Sigmoid colon (tissue), 7 donors: Measurements from ENCODE around the gene TP53BP2. TPM values are rescaled to one million over a fixed set of nuclear protein-coding genes. Genes with fewer than 3 reads are reported as not detected.

Experiments
- DNase-seq: peaks from one replicate; pipeline ENCODE4 v3.0.0-alpha.2; 2019
- H3K27ac ChIP-seq, 4 donors: fragments of 200-600 bp; sonication (generic); one replicate each; pipeline ENCODE4 v1.5.1; 2016 to 2019; ENCODE audit warnings: mild to moderate bottlenecking in 1 of 4
- H3K27me3 ChIP-seq, 3 donors: fragments of 200-600 bp; sonication (generic); one replicate each; pipeline ENCODE4 v1.5.1; 2019; ENCODE audit warnings: mild to moderate bottlenecking in 1 of 3
- H3K36me3 ChIP-seq, 4 donors: fragments of 200-600 bp; sonication (generic); one replicate each; pipeline ENCODE4 v1.5.1; 2016 to 2019
- H3K4me1 ChIP-seq, 4 donors: fragments of 200-600 bp; sonication (generic); one replicate each; pipeline ENCODE4 v1.5.1; 2017 to 2019
- H3K4me3 ChIP-seq, 4 donors: fragments of 200-600 bp; sonication (generic); one replicate each; pipeline ENCODE4 v1.5.1; 2017 to 2019; ENCODE audit warnings: mild to moderate bottlenecking in 2 of 4, moderate library complexity in 1 of 4
- H3K9me3 ChIP-seq, 4 donors: fragments of 200-600 bp in 3 of 4; sonication (generic) in 3 of 4; one replicate each; pipeline versions ENCODE4 v1.5.1 to v1.6.1; 2013 to 2019
- CTCF ChIP-seq, 4 experiments: fragments of 450-650 bp in 3 of 4; fragments of 200-600 bp in 1 of 4; IDR thresholded peaks; one replicate each; pipeline ENCODE4 v1.5.1; 2016 to 2019; ENCODE audit warnings: antibody characterized with exemption in 4 of 4, mild to moderate bottlenecking in 3 of 4, moderate library complexity in 2 of 4
- EP300 ChIP-seq, 4 donors: sonication (generic); formaldehyde crosslinking; IDR thresholded peaks; one replicate each; pipeline ENCODE4 v1.6.1; 2017; ENCODE audit warnings: antibody characterized with exemption in 4 of 4
- POLR2A ChIP-seq, 2 donors: fragments of 450-650 bp; IDR thresholded peaks; one replicate each; pipeline ENCODE4 v1.6.1; 2016; ENCODE audit warnings: antibody characterized with exemption in 2 of 2, mild to moderate bottlenecking in 2 of 2, moderate library complexity in 2 of 2
- POLR2AphosphoS5 ChIP-seq, 4 donors: sonication (generic); formaldehyde crosslinking; IDR thresholded peaks; one replicate each; pipeline ENCODE4 v1.6.1; 2017; ENCODE audit warnings: antibody characterized with exemption in 4 of 4
- WGBS, 2 donors: extraction: QIAGEN DNeasy Blood & Tissue Kit; methylation state at CpG; one replicate each; pipeline ENCODE4 v1.1.7; 2013; 5-methylcytosine and 5-hydroxymethylcytosine counted together
- intact Hi-C: fragments of 100-400 bp; cut with DNase I; formaldehyde crosslinking; loops from one replicate; pipeline ENCODE4 v1.15.1; 2023
- polyA plus RNA-seq, 3 donors: library from polyadenylated mRNA; stranded (reverse); fragments of 200-250 nt; gene quantifications; one replicate each; pipeline ENCODE4 v1.2.3, GENCODE V29; 2013
- total RNA-seq, 4 donors: library from RNA; depleted of rRNA; stranded (reverse); fragments of >200 nt; gene quantifications; one replicate each; pipeline ENCODE4 v1.1.0, GENCODE V29; 2016
- donor health status: healthy with polysubstance abuse.
- donor health status: Bipolar disorder and iron deficiency.
- donor health status: healthy.

Gene TP53BP2
- total and polyA plus RNA-seq, 7 donors: 10.2 to 28.5 (median 24.6) TPM

GRCh38 chr1:223754681-223755431 lies 90.9 kb downstream of the TP53BP2 start:
- DNase-seq: no peak
- 95 to 96% methylated on average over 17 of the region's 17 CpGs for WGBS, 2 donors
- Histone ChIP-seq H3K36me3 (peaks cover 33 to 100% (median 66%) of the 10 kb centered on the region in 4 donors), H3K27ac (no peak overlapping the region), H3K27me3 (no peaks in the 10 kb centered on the region), H3K9me3 (no peaks in the 10 kb centered on the region), H3K4me1 (no peaks in the 10 kb centered on the region), H3K4me3 (no peak overlapping the region)
- intact Hi-C loops: no loop called here
- TF ChIP-seq POLR2AphosphoS5 (IDR thresholded peaks at IDR 0.05) (no peak), EP300 (IDR thresholded peaks at IDR 0.05) (no peak), CTCF (IDR thresholded peaks at IDR 0.05) (no peak), POLR2A (IDR thresholded peaks at IDR 0.05) (no peak)

- H3K9me3 ChIP-seq: no peaks in the 10 kb centered on the region
- no peaks in the 10 kb centered on the region for H3K27me3 ChIP-seq
- no peak overlapping the region for H3K27ac ChIP-seq
- DNase-seq: no peak
- intact Hi-C loops: no loop called here
- H3K4me3 ChIP-seq: no peak overlapping the region
- TF ChIP-seq CTCF (IDR thresholded peaks at IDR 0.05): no peak
- no peak for TF ChIP-seq EP300 (IDR thresholded peaks at IDR 0.05)
- TF ChIP-seq POLR2AphosphoS5 (IDR thresholded peaks at IDR 0.05): no peak
- TF ChIP-seq POLR2A (IDR thresholded peaks at IDR 0.05): no peak
- H3K36me3 ChIP-seq: peaks cover 33 to 83% (median 51%) of the 10 kb centered on the region in 4 donors
- WGBS, 2 donors: 90 to 92% methylated on average over 15 of the region's 15 CpGs
- peaks cover 0 to 11% (median 9%) of the 10 kb centered on the region in 4 donors for H3K4me1 ChIP-seq
Observed at GRCh38 chr1:223752721-223753515, 92.8 kb downstream of the TP53BP2 start.

GRCh38 chr1:223751696-223752095 lies 94.1 kb downstream of the TP53BP2 start:
- WGBS, 2 donors: 94% methylated on average over 4 of the region's 4 CpGs
- intact Hi-C loops: no loop called here
- TF ChIP-seq EP300 (IDR thresholded peaks at IDR 0.05) (no peak), CTCF (IDR thresholded peaks at IDR 0.05) (no peak), POLR2A (IDR thresholded peaks at IDR 0.05) (no peak), POLR2AphosphoS5 (IDR thresholded peaks at IDR 0.05) (no peak)
- Histone ChIP-seq H3K27ac (no peak overlapping the region), H3K9me3 (no peaks in the 10 kb centered on the region), H3K27me3 (no peaks in the 10 kb centered on the region), H3K36me3 (peaks cover 33 to 79% (median 54%) of the 10 kb centered on the region in 4 donors), H3K4me3 (no peak overlapping the region), H3K4me1 (peaks cover 0 to 15% (median 12%) of the 10 kb centered on the region in 4 donors)
- DNase-seq: no peak

- no peaks in the 10 kb centered on the region for H3K27me3 ChIP-seq
- DNase-seq: no peak
- no peaks in the 10 kb centered on the region for H3K9me3 ChIP-seq
- no peak overlapping the region for H3K4me3 ChIP-seq
- peaks cover 0 to 15% (median 12%) of the 10 kb centered on the region in 4 donors for H3K4me1 ChIP-seq
- TF ChIP-seq POLR2AphosphoS5 (IDR thresholded peaks at IDR 0.05) (no peak), EP300 (IDR thresholded peaks at IDR 0.05) (no peak), POLR2A (IDR thresholded peaks at IDR 0.05) (no peak), CTCF (IDR thresholded peaks at IDR 0.05) (no peak)
- intact Hi-C loops: no loop called here
- WGBS, 2 donors: 86 to 95% methylated on average over 13 of the region's 13 CpGs
- H3K36me3 ChIP-seq: peaks cover 33 to 79% (median 58%) of the 10 kb centered on the region in 4 donors
- H3K27ac ChIP-seq: no peak overlapping the region
Observed at GRCh38 chr1:223750730-223751570, 94.8 kb downstream of the TP53BP2 start.
